H9 (cell line): ENCODE data around the gene OPA3. TPM values are rescaled to one million over a fixed set of nuclear protein-coding genes. Genes with fewer than 3 reads are reported as not detected.

Experiments used
- DNase-seq: peaks from one replicate; pipeline ENCODE4 v3.0.0-alpha.2; 2017
- H2AFZ ChIP-seq: one replicate; pipeline ENCODE4 v1.6.1; 2013; ENCODE audit warnings: mild to moderate bottlenecking, low read length, control low read depth, moderate library complexity
- H2AK5ac ChIP-seq: 2 replicates; pipeline ENCODE4 v1.6.1; 2013; ENCODE audit warnings: low read length, control low read depth, mixed read lengths; ENCODE audit not compliant: insufficient read length
- H2BK120ac ChIP-seq: one replicate; pipeline ENCODE4 v1.6.1; 2013; ENCODE audit warnings: low read depth, mild to moderate bottlenecking, low read length, control low read depth, inconsistent platforms; ENCODE audit not compliant: poor library complexity, severe bottlenecking
- H2BK12ac ChIP-seq: 2 replicates; pipeline ENCODE4 v1.6.1; 2013; ENCODE audit warnings: low read length, control low read depth, mixed read lengths, low read depth; ENCODE audit not compliant: insufficient read length
- H2BK15ac ChIP-seq: 2 replicates; pipeline ENCODE4 v1.6.1; 2013; ENCODE audit warnings: low read depth, low read length, control low read depth
- H2BK20ac ChIP-seq: one replicate; pipeline ENCODE4 v1.6.1; 2013; ENCODE audit warnings: low read depth, mild to moderate bottlenecking, low read length, control low read depth, inconsistent platforms; ENCODE audit not compliant: poor library complexity, severe bottlenecking
- H2BK5ac ChIP-seq: 2 replicates; pipeline ENCODE4 v1.6.1; 2013; ENCODE audit warnings: low read length, control low read depth, mixed read lengths; ENCODE audit not compliant: insufficient read length
- H3K14ac ChIP-seq: 2 replicates; pipeline ENCODE4 v1.6.1; 2013; ENCODE audit warnings: low read length, control low read depth; ENCODE audit not compliant: insufficient read depth
- H3K18ac ChIP-seq: 2 replicates; pipeline ENCODE4 v1.6.1; 2013; ENCODE audit warnings: low read depth, mild to moderate bottlenecking, mixed read lengths, low read length, control low read depth; ENCODE audit not compliant: insufficient read length
- H3K23ac ChIP-seq: 2 replicates; pipeline ENCODE4 v1.6.1; 2013; ENCODE audit warnings: low read length, control low read depth, mixed read lengths, low read depth; ENCODE audit not compliant: insufficient read length
- H3K23me2 ChIP-seq: 2 replicates; pipeline ENCODE4 v1.6.1; 2013; ENCODE audit warnings: low read depth, mild to moderate bottlenecking, mixed read lengths, low read length, control low read depth; ENCODE audit not compliant: insufficient read length, poor library complexity, severe bottlenecking
- H3K27ac ChIP-seq: 2 replicates; pipeline ENCODE4 v1.5.1; 2013; ENCODE audit warnings: low read length, control low read depth, mixed read lengths, low read depth; ENCODE audit not compliant: insufficient read length
- H3K27me3 ChIP-seq: 2 replicates; pipeline ENCODE4 v1.6.1; 2013; ENCODE audit warnings: low read length, control low read depth, inconsistent platforms; ENCODE audit not compliant: insufficient read depth
- H3K4ac ChIP-seq: 2 replicates; pipeline ENCODE4 v1.6.1; 2013; ENCODE audit warnings: low read depth, mild to moderate bottlenecking, control low read depth, inconsistent platforms, low read length, moderate library complexity
- H3K4me1 ChIP-seq: 2 replicates; pipeline ENCODE4 v1.6.1; 2013; ENCODE audit warnings: low read length, control low read depth, inconsistent platforms; ENCODE audit not compliant: insufficient read depth
- H3K4me2 ChIP-seq: 2 replicates; pipeline ENCODE4 v1.6.1; 2013; ENCODE audit warnings: low read length, control low read depth, mixed read lengths; ENCODE audit not compliant: insufficient read length, insufficient read depth
- H3K56ac ChIP-seq: 2 replicates; pipeline ENCODE4 v1.6.1; 2013; ENCODE audit warnings: low read depth, mild to moderate bottlenecking, mixed read lengths, low read length, control low read depth; ENCODE audit not compliant: insufficient read length
- H3K79me1 ChIP-seq: 2 replicates; pipeline ENCODE4 v1.6.1; 2013; ENCODE audit warnings: low read depth, mild to moderate bottlenecking, moderate library complexity, low read length, control low read depth, inconsistent platforms; ENCODE audit not compliant: insufficient read depth, poor library complexity, severe bottlenecking
- H3K79me2 ChIP-seq: 2 replicates; pipeline ENCODE4 v1.6.1; 2013; ENCODE audit warnings: low read length, control low read depth, inconsistent platforms; ENCODE audit not compliant: insufficient read depth
- H3K9ac ChIP-seq: 2 replicates; pipeline ENCODE4 v1.6.1; 2013; ENCODE audit warnings: low read length, control low read depth, mixed read lengths; ENCODE audit not compliant: insufficient read length; ENCODE audit errors: extremely low read depth
- H3K9me3 ChIP-seq: one replicate; pipeline ENCODE4 v1.6.1; 2013; ENCODE audit warnings: low read depth, low read length, inconsistent platforms; ENCODE audit not compliant: control insufficient read depth
- H3T11ph ChIP-seq: one replicate; pipeline ENCODE4 v1.6.1; 2013; ENCODE audit warnings: mild to moderate bottlenecking, low read length, control low read depth, inconsistent platforms
- H4K20me1 ChIP-seq: one replicate; pipeline ENCODE4 v1.6.1; 2013; ENCODE audit not compliant: control insufficient read depth, insufficient read length, insufficient read depth
- H4K5ac ChIP-seq: 2 replicates; pipeline ENCODE4 v1.6.1; 2013; ENCODE audit warnings: low read depth, mild to moderate bottlenecking, mixed read lengths, low read length, control low read depth; ENCODE audit not compliant: insufficient read length
- H4K8ac ChIP-seq: replicated peaks from 2 replicates; pipeline ENCODE4 v1.6.1; 2013; ENCODE audit warnings: low read length, control low read depth, mixed read lengths, low read depth; ENCODE audit not compliant: insufficient read length
- H4K91ac ChIP-seq: 2 replicates; pipeline ENCODE4 v1.6.1; 2013; ENCODE audit warnings: low read depth, mild to moderate bottlenecking, moderate library complexity, mixed read lengths, low read length, control low read depth; ENCODE audit not compliant: insufficient read length
- H3K27ac Mint-ChIP-seq, 3 experiments: 2 replicates in 2 of 3; 3 replicates in 1 of 3; pipeline ENCODE4 v1.8.0; 2020 to 2021; ENCODE audit warnings: mixed read lengths in 3 of 3, mild to moderate bottlenecking in 1 of 3, moderate library complexity in 1 of 3
- H3K27me3 Mint-ChIP-seq: 2 replicates; pipeline ENCODE4 v1.8.0; 2021; ENCODE audit warnings: low read depth, mild to moderate bottlenecking, moderate library complexity, mixed read lengths
- H3K36me3 Mint-ChIP-seq, 3 experiments: 2 replicates in 2 of 3; 3 replicates in 1 of 3; pipeline ENCODE4 v1.8.0; 2020 to 2021; ENCODE audit warnings: low read depth in 3 of 3, mixed read lengths in 3 of 3; ENCODE audit not compliant: insufficient read depth in 1 of 3
- H3K4me1 Mint-ChIP-seq, 2 experiments: 2 replicates each; pipeline ENCODE4 v1.8.0; 2020; ENCODE audit warnings: mixed read lengths in 2 of 2
- H3K4me3 Mint-ChIP-seq, 2 experiments: 2 replicates in 1 of 2; 3 replicates in 1 of 2; pipeline ENCODE4 v1.8.0; 2020 to 2021; ENCODE audit warnings: mild to moderate bottlenecking in 2 of 2, mixed read lengths in 2 of 2, moderate library complexity in 1 of 2
- H3K9me3 Mint-ChIP-seq, 2 experiments: 2 replicates in 1 of 2; 3 replicates in 1 of 2; pipeline ENCODE4 v1.8.0; 2020; ENCODE audit warnings: mild to moderate bottlenecking in 2 of 2, mixed read lengths in 2 of 2, moderate library complexity in 1 of 2
- CTCF ChIP-seq: fragments of 200-600 bp; sonication (generic); conservative IDR thresholded peaks from 3 replicates; pipeline ENCODE4 v1.8.0; 2021; ENCODE audit warnings: antibody characterized with exemption, mild to moderate bottlenecking
- WGBS: extraction: QIAGEN DNeasy Blood & Tissue Kit; methylation state at CpG from one replicate; pipeline ENCODE4 v1.1.7; 2013; ENCODE audit warnings: missing lambda C conversion rate, low lambda C conversion rate, mixed read lengths; ENCODE audit not compliant: insufficient read length; ENCODE audit errors: extremely low coverage; 5-methylcytosine and 5-hydroxymethylcytosine counted together
- total RNA-seq: library from RNA; stranded (reverse); gene quantifications from 2 replicates; pipeline ENCODE4 v1.2.1, GENCODE V29; 2021

The OPA3 gene
- total RNA-seq, 1 experiment from 2014 or later, result 13.0 TPM

GRCh38 chr19:45526143-45526542, 58.5 kb downstream of the OPA3 start:
- Histone ChIP-seq H3K9me3 (no peaks in the 10 kb centered on the region), H2BK15ac (no peak overlapping the region), H3K23ac (no peak overlapping the region), H4K5ac (no peak overlapping the region), H3K4ac (no peak overlapping the region), H3K14ac (no peak overlapping the region), H2AK5ac (no peak overlapping the region), H2BK5ac (no peak overlapping the region), H3K79me2 (no peaks in the 10 kb centered on the region), H3K4me2 (no peak overlapping the region), H3K79me1 (no peaks in the 10 kb centered on the region), H2BK20ac (no peak overlapping the region), H4K8ac (no peak overlapping the region), H3K56ac (no peak overlapping the region), H3K4me1 (no peaks in the 10 kb centered on the region), H3K18ac (peak overlapping the region; percentile 74), H2AFZ (no peak overlapping the region), H4K20me1 (no peaks in the 10 kb centered on the region), H4K91ac (no peak overlapping the region), H3K9ac (no peak overlapping the region), H2BK120ac (no peak overlapping the region), H3K23me2 (peaks cover 15% of the 10 kb centered on the region), H3K27ac (no peak overlapping the region), H3T11ph (no peak overlapping the region), H2BK12ac (no peak overlapping the region), H3K27me3 (peaks cover 3% of the 10 kb centered on the region; the same call in 1 of the 2 replicates)
- H3K4me3 Mint-ChIP-seq, result no peak overlapping the region
- TF ChIP-seq CTCF, result no peak
- peaks cover 0 to under 1% of the 10 kb centered on the region in 2 experiments; a peak in 1 of 5 replicates for H3K9me3 Mint-ChIP-seq
- peak; percentile 94 for DNase-seq
- H3K27me3 Mint-ChIP-seq, result peaks cover 12% of the 10 kb centered on the region
- H3K36me3 Mint-ChIP-seq, result peaks cover 21 to 55% (median 39%) of the 10 kb centered on the region in 3 experiments
- no CpG with 5 or more reads among the region's 9 CpGs for WGBS
- H3K4me1 Mint-ChIP-seq, result peaks cover 19 to 25% of the 10 kb centered on the region in 2 experiments
- H3K27ac Mint-ChIP-seq, result peak overlapping the region in 1 of 3 experiments; percentile 95; a peak in 3 of 7 replicates
